B cell (primary cell): ENCODE data around the gene STX8. TPM values are rescaled to one million over a fixed set of nuclear protein-coding genes. Genes with fewer than 3 reads are reported as not detected.

Source experiments
- ATAC-seq: fragments of 200-7000 bp; cut with Tn5 transposase; one replicate; pipeline ENCODE4 v1.10.0; 2021; ENCODE audit warnings: low read depth, mild to moderate bottlenecking, moderate number of reproducible peaks, moderate library complexity
- CTCF ChIA-PET: fragments of 350-600 bp; sonication (Branson Sonifier 250); formaldehyde crosslinking; loops from one replicate; lab custom pipeline; 2021; ENCODE audit warnings: antibody characterized with exemption, inconsistent platforms; lab: Charles Lee
- POLR2A ChIA-PET: fragments of 350-600 bp; sonication (Branson Sonifier 250); formaldehyde crosslinking; loops from one replicate; lab custom pipeline; 2021; ENCODE audit warnings: antibody characterized with exemption; lab: Charles Lee
- DNase-seq: peaks from one replicate; pipeline ENCODE4 v3.0.0; 2013
- H2AFZ ChIP-seq: 2 replicates; pipeline ENCODE4 v1.6.1; 2012; ENCODE audit warnings: mild to moderate bottlenecking, low read depth, low read length; ENCODE audit not compliant: insufficient read depth, poor library complexity, severe bottlenecking
- H3K27ac ChIP-seq, 2 donors: 1 replicate in 1 of 2; 2 replicates in 1 of 2; pipeline ENCODE4 v1.5.1; 2012 to 2013; ENCODE audit warnings: low read length in 2 of 2, mild to moderate bottlenecking in 2 of 2, moderate library complexity in 1 of 2
- H3K27me3 ChIP-seq, 4 experiments: fragments of 200-600 bp in 1 of 4; sonication (generic) in 1 of 4; replicated peaks in 1 of 4; 1 replicate in 2 of 4; 2 replicates in 2 of 4; pipeline versions ENCODE4 v1.6.1 to v1.7.0; 2013 to 2016; ENCODE audit warnings: low read length in 3 of 4, mild to moderate bottlenecking in 2 of 4, mixed read lengths in 1 of 4, moderate library complexity in 1 of 4; ENCODE audit not compliant: insufficient read depth in 4 of 4, control insufficient read depth in 3 of 4; ENCODE audit errors: control extremely low read depth in 1 of 4
- H3K36me3 ChIP-seq, 2 experiments: replicated peaks in 1 of 2; 1 replicate in 1 of 2; 2 replicates in 1 of 2; pipeline versions ENCODE4 v1.6.1 to v1.7.1; 2013; ENCODE audit warnings: low read length in 1 of 2; ENCODE audit not compliant: insufficient read depth in 2 of 2, control insufficient read depth in 1 of 2; ENCODE audit errors: control extremely low read depth in 1 of 2, extremely low read depth in 1 of 2
- H3K4me1 ChIP-seq, 2 donors: fragments of 200-600 bp in 1 of 2; sonication (generic) in 1 of 2; 1 replicate in 1 of 2; 2 replicates in 1 of 2; pipeline versions ENCODE4 v1.5.1 to v1.6.1; 2013 to 2017; ENCODE audit warnings: low read length in 2 of 2; ENCODE audit not compliant: control insufficient read depth in 2 of 2, insufficient read depth in 2 of 2
- H3K4me2 ChIP-seq: replicated peaks from 2 replicates; pipeline ENCODE3; 2012; ENCODE audit warnings: mild to moderate bottlenecking, low read depth, low read length; ENCODE audit not compliant: poor library complexity, severe bottlenecking
- H3K4me3 ChIP-seq, 5 experiments: fragments of 200-600 bp in 1 of 5; sonication (generic) in 1 of 5; 1 replicate in 3 of 5; 2 replicates in 2 of 5; pipeline versions ENCODE4 v1.5.1 to v1.7.0; 2011 to 2016; ENCODE audit warnings: low read length in 4 of 5, mild to moderate bottlenecking in 4 of 5, low read depth in 2 of 5, control low read depth in 1 of 5, moderate library complexity in 1 of 5; ENCODE audit not compliant: insufficient read depth in 1 of 5; ENCODE audit errors: control extremely low read depth in 1 of 5, extremely low read depth in 1 of 5
- H3K79me2 ChIP-seq: fragments of 200-600 bp; sonication (generic); one replicate; pipeline ENCODE4 v1.6.0; 2016; ENCODE audit warnings: low read length; ENCODE audit not compliant: control insufficient read depth, insufficient read depth
- H3K9ac ChIP-seq: fragments of 200-600 bp; sonication (generic); 2 replicates; pipeline ENCODE4 v1.6.1; 2017; ENCODE audit warnings: mild to moderate bottlenecking, low read length, moderate library complexity
- H3K9me3 ChIP-seq, 3 donors: one replicate each; pipeline versions ENCODE4 v1.6.1 to v1.7.1; 2013; ENCODE audit warnings: low read length in 2 of 3; ENCODE audit not compliant: control insufficient read depth in 2 of 3, insufficient read depth in 1 of 3; ENCODE audit errors: control extremely low read depth in 1 of 3
- H4K20me1 ChIP-seq: 2 replicates; pipeline ENCODE4 v1.6.0; 2012; ENCODE audit warnings: mild to moderate bottlenecking, low read length; ENCODE audit not compliant: insufficient read depth, control insufficient read depth, poor library complexity, severe bottlenecking
- H3K27ac Mint-ChIP-seq: one replicate; pipeline ENCODE4 v1.8.0; 2021; ENCODE audit warnings: mixed read lengths
- H3K27me3 Mint-ChIP-seq: one replicate; pipeline ENCODE4 v1.8.0; 2021; ENCODE audit warnings: mixed read lengths
- H3K4me1 Mint-ChIP-seq: one replicate; pipeline ENCODE4 v1.8.0; 2021; ENCODE audit warnings: mixed read lengths
- H3K4me3 Mint-ChIP-seq: one replicate; pipeline ENCODE4 v1.8.0; 2021; ENCODE audit warnings: mixed read lengths
- H3K9me3 Mint-ChIP-seq: one replicate; pipeline ENCODE4 v1.8.0; 2022; ENCODE audit warnings: mixed read lengths; ENCODE audit not compliant: insufficient read depth
- EZH2 ChIP-seq: IDR thresholded peaks from 2 replicates; pipeline ENCODE4 v1.6.1; 2012; ENCODE audit warnings: borderline replicate concordance, low read depth, mild to moderate bottlenecking, moderate library complexity, low read length; ENCODE audit not compliant: insufficient read depth, poor library complexity, severe bottlenecking
- WGBS: methylation state at CpG from one replicate; pipeline ENCODE4 v1.1.5; 2013; ENCODE audit warnings: missing lambda C conversion rate; ENCODE audit not compliant: insufficient coverage; 5-methylcytosine and 5-hydroxymethylcytosine counted together
- intact Hi-C: fragments of 100-400 bp; cut with micrococcal nuclease; formaldehyde crosslinking; loops from one replicate; pipeline ENCODE4 v1.10.0; 2022
- polyA plus RNA-seq: library from polyadenylated mRNA; depleted of rRNA; stranded (reverse); fragments of >200 nt; gene quantifications from 2 replicates; pipeline ENCODE4 v1.2.3, GENCODE V29; 2012
- total RNA-seq, 2 donors: library from RNA; stranded (reverse); fragments of 120-200 nt in 1 of 2; gene quantifications; 1 replicate in 1 of 2; 2 replicates in 1 of 2; pipeline versions ENCODE4 v1.2.3 to v1.2.4, GENCODE V29; 2013 to 2022
- TF ChIP-seq, protein P1 (sequence below): fragments of 200-600 bp; IDR thresholded peaks from one replicate; pipeline ENCODE4 v1.8.0; 2022; ENCODE audit warnings: antibody characterized with exemption, mild to moderate bottlenecking

The STX8 gene
- total and polyA plus RNA-seq, 2 donors (not counting 1 experiment from before 2014, with no cell fraction given), result 35.8 to 61.5 TPM

GRCh38 chr17:9322326-9322725, 253.3 kb downstream of the STX8 start:
- no peak overlapping the region for H3K27ac ChIP-seq
- no peak for TF ChIP-seq EZH2
- TF ChIP-seq, protein P1, sequence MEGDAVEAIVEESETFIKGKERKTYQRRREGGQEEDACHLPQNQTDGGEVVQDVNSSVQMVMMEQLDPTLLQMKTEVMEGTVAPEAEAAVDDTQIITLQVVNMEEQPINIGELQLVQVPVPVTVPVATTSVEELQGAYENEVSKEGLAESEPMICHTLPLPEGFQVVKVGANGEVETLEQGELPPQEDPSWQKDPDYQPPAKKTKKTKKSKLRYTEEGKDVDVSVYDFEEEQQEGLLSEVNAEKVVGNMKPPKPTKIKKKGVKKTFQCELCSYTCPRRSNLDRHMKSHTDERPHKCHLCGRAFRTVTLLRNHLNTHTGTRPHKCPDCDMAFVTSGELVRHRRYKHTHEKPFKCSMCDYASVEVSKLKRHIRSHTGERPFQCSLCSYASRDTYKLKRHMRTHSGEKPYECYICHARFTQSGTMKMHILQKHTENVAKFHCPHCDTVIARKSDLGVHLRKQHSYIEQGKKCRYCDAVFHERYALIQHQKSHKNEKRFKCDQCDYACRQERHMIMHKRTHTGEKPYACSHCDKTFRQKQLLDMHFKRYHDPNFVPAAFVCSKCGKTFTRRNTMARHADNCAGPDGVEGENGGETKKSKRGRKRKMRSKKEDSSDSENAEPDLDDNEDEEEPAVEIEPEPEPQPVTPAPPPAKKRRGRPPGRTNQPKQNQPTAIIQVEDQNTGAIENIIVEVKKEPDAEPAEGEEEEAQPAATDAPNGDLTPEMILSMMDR, result no peak
- peaks cover 8% of the 10 kb centered on the region for H3K9me3 Mint-ChIP-seq
- no peaks in the 10 kb centered on the region for H3K36me3 ChIP-seq
- H3K4me1 ChIP-seq, result no peaks in the 10 kb centered on the region
- H3K27ac Mint-ChIP-seq, result no peak overlapping the region
- no peak overlapping the region for H3K4me2 ChIP-seq
- intact Hi-C loops, result no loop called here
- no peak overlapping the region for H3K4me3 ChIP-seq
- no peaks in the 10 kb centered on the region for H4K20me1 ChIP-seq
- H3K9me3 ChIP-seq, result peaks cover 2 to 16% (median 8%) of the 10 kb centered on the region in 3 donors
- POLR2A ChIA-PET, result no interaction called here
- no peaks in the 10 kb centered on the region for H3K4me1 Mint-ChIP-seq
- CTCF ChIA-PET, result no interaction called here
- H3K27me3 Mint-ChIP-seq, result no peaks in the 10 kb centered on the region
- 78% methylated on average over 2 of the region's 2 CpGs for WGBS
- H3K27me3 ChIP-seq, result no peaks in the 10 kb centered on the region
- H3K9ac ChIP-seq, result no peak overlapping the region
- no peak for DNase-seq
- H2AFZ ChIP-seq, result no peak overlapping the region
- H3K4me3 Mint-ChIP-seq, result no peak overlapping the region
- H3K79me2 ChIP-seq, result no peaks in the 10 kb centered on the region
- no peak for ATAC-seq

GRCh38 chr17:9321890-9322289, 253.7 kb downstream of the STX8 start:
- Histone ChIP-seq H3K9ac (no peak overlapping the region), H3K4me1 (no peaks in the 10 kb centered on the region), H3K9me3 (peaks cover 2 to 17% (median 8%) of the 10 kb centered on the region in 3 donors), H3K4me2 (no peak overlapping the region), H3K27ac (no peak overlapping the region), H3K4me3 (no peak overlapping the region), H3K27me3 (no peaks in the 10 kb centered on the region), H4K20me1 (no peaks in the 10 kb centered on the region), H3K79me2 (no peaks in the 10 kb centered on the region), H3K36me3 (no peaks in the 10 kb centered on the region), H2AFZ (no peak overlapping the region)
- intact Hi-C loops, result no loop called here
- DNase-seq (no peak), ATAC-seq (no peak)
- no peak overlapping the region for H3K27ac Mint-ChIP-seq
- no peak for TF ChIP-seq EZH2
- TF ChIP-seq, protein P1, result no peak
- H3K27me3 Mint-ChIP-seq, result no peaks in the 10 kb centered on the region
- H3K4me3 Mint-ChIP-seq, result no peak overlapping the region
- ChIA-PET CTCF (no interaction called here), POLR2A (no interaction called here)
- 100% methylated on average over 1 of the region's 5 CpGs for WGBS
- peaks cover 10% of the 10 kb centered on the region for H3K9me3 Mint-ChIP-seq
- H3K4me1 Mint-ChIP-seq, result no peaks in the 10 kb centered on the region
